ENCODE results near the gene FOXP1.

GRCh38 chr3:71139496-71139895 is 444.0 kb downstream of the FOXP1 start:
- TF ChIP-seq EZH2phosphoT487 (IDR thresholded peaks at IDR 0.05): no peak
- TF ChIP-seq CTCF (IDR thresholded peaks at IDR 0.05): no peak

Measured in neural progenitor cell (in vitro differentiated cells).